ENCODE data around the gene TTYH2. TPM values are rescaled to one million over a fixed set of nuclear protein-coding genes. Genes with fewer than 3 reads are reported as not detected.

The TTYH2 gene
- polyA plus RNA-seq, 1 donor from 2014 or later = 2.5 TPM

GRCh38 chr17:74176546-74177001, 36.8 kb upstream of the TTYH2 start:
- no peaks in the 10 kb centered on the region for H3K9me2 ChIP-seq (ENCODE audit: insufficient read depth, low read length)
- TF ChIP-seq MXI1 (conservative IDR thresholded peaks at IDR 0.05; ENCODE audit: poor library complexity, severe bottlenecking) (no peak), TAF1 (IDR thresholded peaks at IDR 0.05; ENCODE audit: low read depth) (no peak), CTCF (IDR thresholded peaks at IDR 0.05; ENCODE audit: poor library complexity, severe bottlenecking) (peak; percentile 95), EZH2 (IDR thresholded peaks at IDR 0.05; ENCODE audit: borderline replicate concordance, insufficient read depth, low read length, poor library complexity, severe bottlenecking) (no peak), SMC3 (conservative IDR thresholded peaks at IDR 0.05; ENCODE audit: poor library complexity) (peak; percentile 98), EP300 (conservative IDR thresholded peaks at IDR 0.05; ENCODE audit: poor library complexity, severe bottlenecking) (no peak), RAD21 (conservative IDR thresholded peaks at IDR 0.05) (peak; percentile 98)
- H3K27ac ChIP-seq (ENCODE audit: low read length) = no peak overlapping the region
- H3K4me2 ChIP-seq (ENCODE audit: low read length) = no peak overlapping the region
- H3K4me3 ChIP-seq (ENCODE audit: low read length) = no peak overlapping the region
- H2AFZ ChIP-seq (ENCODE audit: low read depth, low read length) = no peak overlapping the region
- no peaks in the 10 kb centered on the region for H3F3A ChIP-seq (ENCODE audit: insufficient read depth, low read length, poor library complexity, severe bottlenecking)
- no peaks in the 10 kb centered on the region for H3K36me3 ChIP-seq (ENCODE audit: insufficient read depth, low read length)
- no peaks in the 10 kb centered on the region for H3K79me2 ChIP-seq (replicated peaks; ENCODE audit: insufficient read depth, low read length)
- no peaks in the 10 kb centered on the region for H3K27me3 ChIP-seq (ENCODE audit: insufficient read depth, low read depth, low read length)
- H3K9ac ChIP-seq (ENCODE audit: low read length) = no peak overlapping the region
- H3K9me3 ChIP-seq (ENCODE audit: low read length) = no peaks in the 10 kb centered on the region
- H4K20me1 ChIP-seq (ENCODE audit: insufficient read depth) = no peaks in the 10 kb centered on the region

- H3K36me3 ChIP-seq (ENCODE audit: insufficient read depth, low read length) = no peaks in the 10 kb centered on the region
- no peaks in the 10 kb centered on the region for H3K79me2 ChIP-seq (replicated peaks; ENCODE audit: insufficient read depth, low read length)
- no peak for TF ChIP-seq POLR2AphosphoS5 (IDR thresholded peaks at IDR 0.05)
- peak; percentile 49 for TF ChIP-seq CTCF (IDR thresholded peaks at IDR 0.05; ENCODE audit: poor library complexity, severe bottlenecking)
- peak; percentile 52 for TF ChIP-seq SMC3 (conservative IDR thresholded peaks at IDR 0.05; ENCODE audit: poor library complexity)
- no peaks in the 10 kb centered on the region for H3F3A ChIP-seq (ENCODE audit: insufficient read depth, low read length, poor library complexity, severe bottlenecking)
- no peak overlapping the region for H3K9ac ChIP-seq (ENCODE audit: low read length)
- H3K9me2 ChIP-seq (ENCODE audit: insufficient read depth, low read length) = no peaks in the 10 kb centered on the region
- H3K27ac ChIP-seq (ENCODE audit: low read length) = no peak overlapping the region
- H3K4me3 ChIP-seq (ENCODE audit: low read length) = no peak overlapping the region
- H3K4me2 ChIP-seq (ENCODE audit: low read length) = no peak overlapping the region
- no peaks in the 10 kb centered on the region for H4K20me1 ChIP-seq (ENCODE audit: insufficient read depth)
- H2AFZ ChIP-seq (ENCODE audit: low read depth, low read length) = no peak overlapping the region
- no peaks in the 10 kb centered on the region for H3K9me3 ChIP-seq (ENCODE audit: low read length)
- no peaks in the 10 kb centered on the region for H3K27me3 ChIP-seq (ENCODE audit: insufficient read depth, low read depth, low read length)
Observed at GRCh38 chr17:74177018-74177450, 36.3 kb upstream of the TTYH2 start.

GRCh38 chr17:74179576-74179975, 33.8 kb upstream of the TTYH2 start:
- Histone ChIP-seq H3K79me2 (replicated peaks; ENCODE audit: insufficient read depth, low read length) (no peaks in the 10 kb centered on the region), H3K4me3 (ENCODE audit: low read length) (no peak overlapping the region), H3K36me3 (ENCODE audit: insufficient read depth, low read length) (no peaks in the 10 kb centered on the region), H3F3A (ENCODE audit: insufficient read depth, low read length, poor library complexity, severe bottlenecking) (no peaks in the 10 kb centered on the region), H2AFZ (ENCODE audit: low read depth, low read length) (no peak overlapping the region), H3K4me2 (ENCODE audit: low read length) (no peak overlapping the region), H3K9ac (ENCODE audit: low read length) (no peak overlapping the region), H3K9me3 (ENCODE audit: low read length) (no peaks in the 10 kb centered on the region), H4K20me1 (ENCODE audit: insufficient read depth) (no peaks in the 10 kb centered on the region), H3K27ac (ENCODE audit: low read length) (no peak overlapping the region), H3K9me2 (ENCODE audit: insufficient read depth, low read length) (no peaks in the 10 kb centered on the region), H3K27me3 (ENCODE audit: insufficient read depth, low read depth, low read length) (no peaks in the 10 kb centered on the region)
- TF ChIP-seq RAD21 (conservative IDR thresholded peaks at IDR 0.05) (no peak), EP300 (conservative IDR thresholded peaks at IDR 0.05; ENCODE audit: poor library complexity, severe bottlenecking) (no peak), TAF1 (IDR thresholded peaks at IDR 0.05; ENCODE audit: low read depth) (no peak), POLR2AphosphoS5 (IDR thresholded peaks at IDR 0.05) (no peak), EZH2 (IDR thresholded peaks at IDR 0.05; ENCODE audit: borderline replicate concordance, insufficient read depth, low read length, poor library complexity, severe bottlenecking) (no peak), SMC3 (conservative IDR thresholded peaks at IDR 0.05; ENCODE audit: poor library complexity) (no peak), CTCF (IDR thresholded peaks at IDR 0.05; ENCODE audit: poor library complexity, severe bottlenecking) (no peak), MXI1 (conservative IDR thresholded peaks at IDR 0.05; ENCODE audit: poor library complexity, severe bottlenecking) (no peak)
- TF ChIP-seq, protein P1, sequence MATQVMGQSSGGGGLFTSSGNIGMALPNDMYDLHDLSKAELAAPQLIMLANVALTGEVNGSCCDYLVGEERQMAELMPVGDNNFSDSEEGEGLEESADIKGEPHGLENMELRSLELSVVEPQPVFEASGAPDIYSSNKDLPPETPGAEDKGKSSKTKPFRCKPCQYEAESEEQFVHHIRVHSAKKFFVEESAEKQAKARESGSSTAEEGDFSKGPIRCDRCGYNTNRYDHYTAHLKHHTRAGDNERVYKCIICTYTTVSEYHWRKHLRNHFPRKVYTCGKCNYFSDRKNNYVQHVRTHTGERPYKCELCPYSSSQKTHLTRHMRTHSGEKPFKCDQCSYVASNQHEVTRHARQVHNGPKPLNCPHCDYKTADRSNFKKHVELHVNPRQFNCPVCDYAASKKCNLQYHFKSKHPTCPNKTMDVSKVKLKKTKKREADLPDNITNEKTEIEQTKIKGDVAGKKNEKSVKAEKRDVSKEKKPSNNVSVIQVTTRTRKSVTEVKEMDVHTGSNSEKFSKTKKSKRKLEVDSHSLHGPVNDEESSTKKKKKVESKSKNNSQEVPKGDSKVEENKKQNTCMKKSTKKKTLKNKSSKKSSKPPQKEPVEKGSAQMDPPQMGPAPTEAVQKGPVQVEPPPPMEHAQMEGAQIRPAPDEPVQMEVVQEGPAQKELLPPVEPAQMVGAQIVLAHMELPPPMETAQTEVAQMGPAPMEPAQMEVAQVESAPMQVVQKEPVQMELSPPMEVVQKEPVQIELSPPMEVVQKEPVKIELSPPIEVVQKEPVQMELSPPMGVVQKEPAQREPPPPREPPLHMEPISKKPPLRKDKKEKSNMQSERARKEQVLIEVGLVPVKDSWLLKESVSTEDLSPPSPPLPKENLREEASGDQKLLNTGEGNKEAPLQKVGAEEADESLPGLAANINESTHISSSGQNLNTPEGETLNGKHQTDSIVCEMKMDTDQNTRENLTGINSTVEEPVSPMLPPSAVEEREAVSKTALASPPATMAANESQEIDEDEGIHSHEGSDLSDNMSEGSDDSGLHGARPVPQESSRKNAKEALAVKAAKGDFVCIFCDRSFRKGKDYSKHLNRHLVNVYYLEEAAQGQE (IDR thresholded peaks at IDR 0.05; ENCODE audit: borderline replicate concordance) = no peak
